Esophagus squamous epithelium (tissue), 5 donors: ENCODE measurements around the gene SYNPR. TPM values are rescaled to one million over a fixed set of nuclear protein-coding genes. Genes with fewer than 3 reads are reported as not detected.

ENCODE experiments used
- DNase-seq: peaks from one replicate; lab custom pipeline; 2025; lab: John Stamatoyannopoulos, UW
- H3K27ac ChIP-seq, 4 donors: fragments of 200-600 bp; sonication (generic); one replicate each; pipeline ENCODE4 v1.5.1; 2016 to 2019; ENCODE audit warnings: mild to moderate bottlenecking in 1 of 4
- H3K27me3 ChIP-seq, 4 donors: fragments of 200-600 bp; sonication (generic); 1 replicate in 3 of 4; 2 replicates in 1 of 4; pipeline versions ENCODE4 v1.5.1 to v1.6.0; 2017 to 2021; ENCODE audit warnings: antibody characterized with exemption in 1 of 4
- H3K36me3 ChIP-seq, 3 donors: fragments of 200-600 bp; sonication (generic); one replicate each; pipeline ENCODE4 v1.5.1; 2016 to 2019
- H3K4me1 ChIP-seq, 3 donors: fragments of 200-600 bp; sonication (generic); one replicate each; pipeline ENCODE4 v1.5.1; 2017 to 2019
- H3K4me3 ChIP-seq, 4 donors: fragments of 200-600 bp; sonication (generic); 1 replicate in 3 of 4; 2 replicates in 1 of 4; pipeline ENCODE4 v1.5.1; 2016 to 2019; ENCODE audit warnings: mild to moderate bottlenecking in 2 of 4, moderate library complexity in 1 of 4
- H3K9me3 ChIP-seq, 3 donors: fragments of 200-600 bp; sonication (generic); one replicate each; pipeline ENCODE4 v1.5.1; 2016 to 2019
- POLR2A ChIP-seq, 4 donors: fragments of 450-650 bp; IDR thresholded peaks; one replicate each; pipeline ENCODE4 v1.6.1; 2017; ENCODE audit warnings: antibody characterized with exemption in 4 of 4, mild to moderate bottlenecking in 4 of 4, moderate library complexity in 3 of 4
- WGBS, 2 donors: methylation state at CpG; one replicate each; pipeline ENCODE4 v1.1.5; 2018; 5-methylcytosine and 5-hydroxymethylcytosine counted together
- intact Hi-C: fragments of 100-400 bp; cut with DNase I; formaldehyde crosslinking; loops from one replicate; pipeline ENCODE4 v1.15.0; 2022
- total RNA-seq, 4 donors: library from RNA; depleted of rRNA; stranded (reverse); fragments of >200 nt; gene quantifications; one replicate each; pipeline ENCODE4 v1.1.0, GENCODE V29; 2016
- TF ChIP-seq, protein P1 (sequence below), 6 experiments: fragments of 450-650 bp in 4 of 6; fragments of 200-600 bp in 2 of 6; sonication (generic) in 2 of 6; IDR thresholded peaks; one replicate each; pipeline ENCODE4 v1.5.1; 2016 to 2019; ENCODE audit warnings: antibody characterized with exemption in 6 of 6, mild to moderate bottlenecking in 4 of 6, moderate library complexity in 4 of 6
- donor health status: DM: yes; HTN: yes; CAD: no.

Gene SYNPR
- total RNA-seq, 4 donors from 2014 or later, result not detected

DNA sequence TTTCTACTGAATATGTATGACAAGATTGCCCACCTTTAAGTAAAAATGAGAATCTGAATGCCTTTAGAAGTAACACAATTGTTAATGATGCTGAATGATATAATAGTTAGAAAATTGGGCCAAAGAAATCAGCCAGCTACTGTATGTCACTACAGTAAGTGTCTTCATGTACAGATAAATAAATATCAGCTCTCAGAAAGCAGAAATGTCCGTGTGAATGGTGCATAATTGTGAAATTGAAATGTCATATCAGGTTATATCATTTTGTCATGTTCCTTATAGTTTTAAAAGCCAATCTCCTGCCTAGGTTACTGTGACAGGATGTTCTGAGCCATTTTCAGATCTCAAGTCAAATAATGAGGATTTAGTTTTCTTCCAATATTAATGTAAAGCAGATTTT, 283.8 kb downstream of the SYNPR start:
- Histone ChIP-seq H3K4me3 (no peak overlapping the region), H3K27me3 (no peaks in the 10 kb centered on the region), H3K4me1 (peaks cover 0 to 3% (median 0%) of the 10 kb centered on the region in 3 donors), H3K9me3 (no peaks in the 10 kb centered on the region), H3K27ac (no peak overlapping the region), H3K36me3 (no peaks in the 10 kb centered on the region)
- DNase-seq, result no peak
- WGBS, 2 donors, result 30 to 35% methylated on average over 1 of the region's 1 CpG
- TF ChIP-seq, protein P1, sequence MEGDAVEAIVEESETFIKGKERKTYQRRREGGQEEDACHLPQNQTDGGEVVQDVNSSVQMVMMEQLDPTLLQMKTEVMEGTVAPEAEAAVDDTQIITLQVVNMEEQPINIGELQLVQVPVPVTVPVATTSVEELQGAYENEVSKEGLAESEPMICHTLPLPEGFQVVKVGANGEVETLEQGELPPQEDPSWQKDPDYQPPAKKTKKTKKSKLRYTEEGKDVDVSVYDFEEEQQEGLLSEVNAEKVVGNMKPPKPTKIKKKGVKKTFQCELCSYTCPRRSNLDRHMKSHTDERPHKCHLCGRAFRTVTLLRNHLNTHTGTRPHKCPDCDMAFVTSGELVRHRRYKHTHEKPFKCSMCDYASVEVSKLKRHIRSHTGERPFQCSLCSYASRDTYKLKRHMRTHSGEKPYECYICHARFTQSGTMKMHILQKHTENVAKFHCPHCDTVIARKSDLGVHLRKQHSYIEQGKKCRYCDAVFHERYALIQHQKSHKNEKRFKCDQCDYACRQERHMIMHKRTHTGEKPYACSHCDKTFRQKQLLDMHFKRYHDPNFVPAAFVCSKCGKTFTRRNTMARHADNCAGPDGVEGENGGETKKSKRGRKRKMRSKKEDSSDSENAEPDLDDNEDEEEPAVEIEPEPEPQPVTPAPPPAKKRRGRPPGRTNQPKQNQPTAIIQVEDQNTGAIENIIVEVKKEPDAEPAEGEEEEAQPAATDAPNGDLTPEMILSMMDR (IDR thresholded peaks at IDR 0.05), result no peak
- no peak for TF ChIP-seq POLR2A (IDR thresholded peaks at IDR 0.05)
- intact Hi-C loops, result no loop called here

DNA sequence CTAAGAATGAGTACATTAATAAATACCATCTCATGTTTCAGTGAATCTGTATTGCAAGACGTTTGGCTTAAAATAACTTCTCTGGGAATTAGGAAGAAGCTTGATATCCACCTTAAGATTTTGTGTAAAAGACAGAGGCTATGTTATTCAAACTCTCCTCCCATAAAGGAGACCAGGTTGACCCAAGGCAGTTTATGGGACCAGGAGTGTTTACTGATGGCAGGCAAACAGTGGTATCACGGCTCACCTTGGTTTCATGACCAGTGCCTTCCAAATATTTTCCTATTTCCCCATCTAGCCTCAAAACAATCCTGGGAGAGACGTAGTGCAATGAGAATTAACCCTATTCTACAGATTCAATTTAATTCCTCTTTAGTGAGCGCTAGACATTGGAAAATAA, 284.2 kb downstream of the SYNPR start:
- TF ChIP-seq, protein P1 (IDR thresholded peaks at IDR 0.05), result no peak
- no peak for TF ChIP-seq POLR2A (IDR thresholded peaks at IDR 0.05)
- Histone ChIP-seq H3K9me3 (no peaks in the 10 kb centered on the region), H3K4me1 (peaks cover 0 to 3% (median 0%) of the 10 kb centered on the region in 3 donors), H3K27ac (no peak overlapping the region), H3K27me3 (no peaks in the 10 kb centered on the region), H3K4me3 (no peak overlapping the region), H3K36me3 (no peaks in the 10 kb centered on the region)
- intact Hi-C loops, result no loop called here
- WGBS, 2 donors, result 35 to 75% methylated on average over 4 of the region's 4 CpGs
- DNase-seq, result no peak

DNA sequence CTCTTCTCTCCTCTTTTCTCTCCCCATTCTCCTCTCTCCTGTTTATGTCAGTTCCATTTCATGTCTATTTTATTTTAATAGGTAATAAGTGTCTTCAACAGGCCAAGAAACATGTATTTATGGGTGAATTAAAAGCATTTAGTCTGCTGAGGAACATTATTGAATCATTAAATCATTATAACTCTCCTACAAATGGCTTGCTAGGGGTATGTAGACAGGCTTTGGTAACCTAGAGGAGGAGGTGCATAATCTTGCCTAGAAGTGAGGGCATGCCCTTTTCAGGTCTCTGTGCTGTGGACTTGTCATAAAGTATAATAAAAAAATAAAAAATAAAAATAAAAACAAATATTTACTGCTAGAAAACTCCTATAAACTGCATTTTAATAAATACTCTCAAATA, 285.5 kb downstream of the SYNPR start:
- intact Hi-C loops, result no loop called here

DNA sequence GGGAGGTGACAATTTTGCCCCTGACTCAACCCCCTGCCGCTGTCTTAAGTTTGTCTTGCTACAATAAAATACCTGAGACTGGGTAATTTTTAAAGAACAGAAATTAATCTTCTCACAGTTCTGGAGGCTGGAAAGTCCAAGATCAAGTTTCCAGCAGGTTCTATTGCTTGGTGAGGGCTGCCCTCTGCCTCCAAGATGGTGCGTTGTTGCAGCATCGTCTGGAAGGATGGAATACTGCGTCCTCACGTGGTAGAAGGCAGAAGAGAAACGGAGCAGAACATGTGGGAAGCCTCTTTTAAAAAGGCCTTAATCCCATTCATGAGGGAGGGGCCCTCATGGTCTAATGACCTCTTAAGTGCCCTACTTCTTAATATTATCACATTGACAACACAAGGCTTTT, 287.1 kb downstream of the SYNPR start:
- no peaks in the 10 kb centered on the region for H3K4me1 ChIP-seq
- H3K9me3 ChIP-seq, result no peaks in the 10 kb centered on the region
- no peaks in the 10 kb centered on the region for H3K36me3 ChIP-seq
- no peak overlapping the region for H3K4me3 ChIP-seq
- intact Hi-C loops, result no loop called here
- WGBS, 2 donors, result 65 to 74% methylated on average over 6 of the region's 6 CpGs
- H3K27ac ChIP-seq, result no peak overlapping the region
- TF ChIP-seq, protein P1 (IDR thresholded peaks at IDR 0.05), result no peak
- no peak for TF ChIP-seq POLR2A (IDR thresholded peaks at IDR 0.05)
- H3K27me3 ChIP-seq, result no peaks in the 10 kb centered on the region
- no peak for DNase-seq

More for the DNA sequence above, 285.5 kb downstream of the SYNPR start:
- DNase-seq, result no peak
- Histone ChIP-seq H3K4me3 (no peak overlapping the region), H3K36me3 (no peaks in the 10 kb centered on the region), H3K9me3 (no peaks in the 10 kb centered on the region), H3K27ac (no peak overlapping the region), H3K27me3 (no peaks in the 10 kb centered on the region), H3K4me1 (peaks cover 0 to 3% (median 0%) of the 10 kb centered on the region in 3 donors)
- no peak for TF ChIP-seq POLR2A (IDR thresholded peaks at IDR 0.05)
- TF ChIP-seq, protein P1 (IDR thresholded peaks at IDR 0.05), result no peak

DNA sequence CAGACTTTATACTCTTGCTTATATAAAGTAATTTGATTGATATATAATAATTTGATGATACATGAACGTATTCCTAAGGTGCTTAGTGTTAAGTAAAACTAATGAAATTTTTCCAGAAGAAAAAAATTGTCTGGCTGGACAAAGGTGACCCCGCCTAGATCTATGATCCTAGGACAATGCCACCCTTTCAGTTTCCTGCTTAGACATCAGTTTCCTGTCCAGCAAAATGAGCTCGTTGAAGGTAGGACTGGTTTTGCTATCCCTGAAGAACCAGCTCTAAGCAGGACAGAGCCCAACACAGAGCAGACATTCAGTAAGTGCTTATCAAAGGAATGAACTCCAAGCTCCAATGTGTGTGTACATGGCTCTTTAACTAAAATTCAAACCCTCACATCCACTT, 293.6 kb downstream of the SYNPR start:
- DNase-seq, result no peak
- Histone ChIP-seq H3K4me3 (no peak overlapping the region), H3K4me1 (peaks cover 0 to 8% (median 0%) of the 10 kb centered on the region in 3 donors), H3K36me3 (no peaks in the 10 kb centered on the region), H3K27me3 (no peaks in the 10 kb centered on the region), H3K9me3 (no peaks in the 10 kb centered on the region), H3K27ac (no peak overlapping the region)
- TF ChIP-seq, protein P1 (IDR thresholded peaks at IDR 0.05), result no peak
- no peak for TF ChIP-seq POLR2A (IDR thresholded peaks at IDR 0.05)
- intact Hi-C loops, result no loop called here
- 46 to 57% methylated on average over 3 of the region's 3 CpGs for WGBS, 2 donors
